ENCODE data around the gene KBTBD7. TPM values are rescaled to one million over a fixed set of nuclear protein-coding genes. Genes with fewer than 3 reads are reported as not detected.

Gene KBTBD7
- total and polyA plus RNA-seq, 9 of the 15 experiments (the other 6 are each of a cell fraction or from before 2014, with no cell fraction given), result 1.8 to 4.4 (median 3.3) TPM

- no peak for TF ChIP-seq ZNF830 (CRISPR knock-in tag; IDR thresholded peaks at IDR 0.05)
- TF ChIP-seq HMBOX1 (IDR thresholded peaks at IDR 0.05), result no peak
- no peak for TF ChIP-seq CGGBP1 (CRISPR knock-in tag; IDR thresholded peaks at IDR 0.05)
- no peak for TF ChIP-seq PML (IDR thresholded peaks at IDR 0.05; ENCODE audit: low read length)
- peak; percentile 18; the same call in 1 of the 2 replicates for TF ChIP-seq NR2C1 (IDR thresholded peaks at IDR 0.05)
- peak; percentile 78 for TF ChIP-seq NR2C1 (tag; IDR thresholded peaks at IDR 0.05)
- peak; percentile 91 for TF ChIP-seq CHD2 (IDR thresholded peaks at IDR 0.05; ENCODE audit: low read depth, low read length)
- peak; percentile 98 for TF ChIP-seq HCFC1 (IDR thresholded peaks at IDR 0.05; ENCODE audit: low read depth, low read length)
- TF ChIP-seq ZNF639 (CRISPR knock-in tag; conservative IDR thresholded peaks at IDR 0.05 in 1 of 2, IDR thresholded peaks at IDR 0.05 in 1 of 2), result peak in 1 of 2 experiments; percentile 70; a peak in 2 of 4 replicates
- TF ChIP-seq MTA1 (IDR thresholded peaks at IDR 0.05; ENCODE audit: borderline replicate concordance), result no peak; the same call in 1 of the 2 replicates
- TF ChIP-seq SUPT5H (IDR thresholded peaks at IDR 0.05), result peak; percentile 69
- TF ChIP-seq RNF2 (IDR thresholded peaks at IDR 0.05), result peak; percentile 63
- no peak for TF ChIP-seq ZNF324 (CRISPR knock-in tag; IDR thresholded peaks at IDR 0.05)
- no peak for TF ChIP-seq ZNF668 (CRISPR knock-in tag; IDR thresholded peaks at IDR 0.05)
- 0 out of 4 replicates have a peak, but pooled peaks of 1 of the 2 experiments have one; percentile 22 for TF ChIP-seq TRIM24 (IDR thresholded peaks at IDR 0.05)
- TF ChIP-seq SPI1 (IDR thresholded peaks at IDR 0.05; ENCODE audit: borderline replicate concordance, low read depth, low read length), result no peak
- no peak for TF ChIP-seq ZNF224 (CRISPR knock-in tag; IDR thresholded peaks at IDR 0.05)
- TF ChIP-seq ZZZ3 (IDR thresholded peaks at IDR 0.05), result no peak
- TF ChIP-seq HEY1 (CRISPR knock-in tag; IDR thresholded peaks at IDR 0.05; ENCODE audit: borderline replicate concordance), result no peak
- no peak for TF ChIP-seq SMAD3 (CRISPR knock-in tag; conservative IDR thresholded peaks at IDR 0.05)
- TF ChIP-seq MBD2 (IDR thresholded peaks at IDR 0.05; ENCODE audit: borderline replicate concordance, low read depth), result peak; percentile 91
- no peak for TF ChIP-seq ZKSCAN1 (IDR thresholded peaks at IDR 0.05; ENCODE audit: low read depth, low read length)
- TF ChIP-seq ZNF511 (CRISPR knock-in tag; IDR thresholded peaks at IDR 0.05), result no peak
- no peak for TF ChIP-seq ATF1 (CRISPR knock-in tag; IDR thresholded peaks at IDR 0.05)
- peak; percentile 79 for TF ChIP-seq ATF1 (tag; IDR thresholded peaks at IDR 0.05)
Observed at GRCh38 chr13:41193919-41194824, at the start of gene KBTBD7 (continued).
